ENCODE measurements around the gene TRMO. TPM values are rescaled to one million over a fixed set of nuclear protein-coding genes. Genes with fewer than 3 reads are reported as not detected.

TRMO gene, protein sequence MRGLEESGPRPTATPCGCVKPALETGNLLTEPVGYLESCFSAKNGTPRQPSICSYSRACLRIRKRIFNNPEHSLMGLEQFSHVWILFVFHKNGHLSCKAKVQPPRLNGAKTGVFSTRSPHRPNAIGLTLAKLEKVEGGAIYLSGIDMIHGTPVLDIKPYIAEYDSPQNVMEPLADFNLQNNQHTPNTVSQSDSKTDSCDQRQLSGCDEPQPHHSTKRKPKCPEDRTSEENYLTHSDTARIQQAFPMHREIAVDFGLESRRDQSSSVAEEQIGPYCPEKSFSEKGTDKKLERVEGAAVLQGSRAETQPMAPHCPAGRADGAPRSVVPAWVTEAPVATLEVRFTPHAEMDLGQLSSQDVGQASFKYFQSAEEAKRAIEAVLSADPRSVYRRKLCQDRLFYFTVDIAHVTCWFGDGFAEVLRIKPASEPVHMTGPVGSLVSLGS
- total RNA-seq = 13.1 and 15.9 TPM in 2 replicates

DNA sequence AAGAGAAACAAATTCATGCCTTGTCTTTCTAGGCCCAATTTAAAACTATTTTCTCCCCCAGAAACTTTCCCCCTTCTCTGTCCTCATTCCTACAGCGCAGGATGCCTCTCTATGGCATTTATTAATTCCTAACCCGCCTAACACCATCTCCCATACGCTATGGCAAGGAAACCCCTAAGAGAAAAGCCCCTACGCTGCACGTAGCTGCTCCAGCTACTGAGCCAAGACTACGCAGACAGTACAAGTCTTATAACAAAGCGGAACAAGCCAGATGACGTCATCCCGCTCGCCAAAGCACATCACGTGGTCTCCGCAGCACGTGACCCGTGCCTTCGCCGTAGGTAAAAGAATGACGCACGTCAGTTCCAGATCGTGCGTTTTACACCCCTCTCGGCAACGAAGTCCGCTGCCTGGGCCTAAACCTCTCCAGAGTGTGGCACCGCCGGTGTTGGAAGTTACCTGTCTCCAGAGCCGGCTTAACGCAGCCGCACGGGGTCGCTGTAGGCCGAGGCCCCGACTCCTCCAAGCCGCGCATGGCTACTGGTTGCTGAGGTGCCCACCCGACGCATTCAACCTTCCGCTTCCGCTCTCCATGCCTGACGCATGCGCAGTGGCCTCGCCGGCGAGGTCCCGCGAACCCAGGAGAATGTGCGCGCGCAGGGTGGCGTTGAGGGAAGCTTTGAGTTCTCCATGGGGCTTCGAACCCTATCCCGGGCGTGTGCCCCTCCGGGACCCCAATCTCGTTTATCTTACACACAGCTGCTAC lies at the start of gene TRMO:
Gene TRMO, minus strand, starts transcription at position 542 of the 766 bp plus-strand sequence. Its CDS starts 7 bp downstream, at position 535.

DNA sequence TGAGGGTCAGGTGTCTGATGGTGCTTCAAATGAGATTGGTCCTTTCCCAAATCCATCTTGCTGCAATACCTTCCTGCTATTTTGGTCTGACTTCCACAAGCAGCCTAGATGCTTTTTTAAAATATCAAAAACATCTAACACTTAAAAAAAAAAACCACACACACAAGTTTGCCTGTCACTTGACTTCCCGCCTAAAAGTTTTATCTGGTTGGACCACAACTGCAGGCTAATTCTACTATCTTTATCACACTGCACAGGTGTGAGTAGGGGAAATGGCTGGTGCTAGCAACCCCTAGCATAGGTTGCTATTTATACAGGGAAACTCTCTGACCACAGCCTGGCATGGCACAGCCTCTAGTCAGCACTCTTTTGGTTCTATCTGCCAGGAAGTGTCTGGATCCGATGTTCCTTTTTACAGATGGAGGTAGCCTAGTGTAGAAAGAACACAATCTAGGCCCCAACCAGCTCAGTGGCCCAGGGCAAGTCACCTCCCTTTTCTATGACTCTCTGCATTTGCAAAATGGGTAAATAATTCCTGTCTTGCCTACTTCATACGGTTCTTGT lies 15.9 kb upstream of the TRMO start, which contains the start of gene HEMGN:
Gene HEMGN, minus strand, starts transcription at position 92 of the 564 bp plus-strand sequence. Its CDS starts 36 bp downstream, at position 56.

Other genes starting within 250 kb of the TRMO start
- 5.8 and 9.6 TPM in 2 replicates for gene XPA, start 225.2 kb downstream of the TRMO start, total RNA-seq
- gene FOXE1, start 69.3 kb downstream of the TRMO start, total RNA-seq = not detected in 2 replicates
- not detected in 2 replicates for gene HEMGN, start 15.7 kb upstream of the TRMO start, total RNA-seq
- gene ANP32B, start 60.8 kb upstream of the TRMO start, total RNA-seq = 11.6 and 14.0 TPM in 2 replicates
- 63.3 and 112 TPM in 2 replicates for gene NANS, start 134.2 kb upstream of the TRMO start, total RNA-seq
- gene TRIM14, start 196.7 kb upstream of the TRMO start, total RNA-seq = 6.5 and 7.0 TPM in 2 replicates